A673 (cell line): ENCODE data around the gene PRTN3.

Source experiments
- CTCF ChIP-seq: fragments of 300-800, 200-600 bp; sonication (generic); conservative IDR thresholded peaks from 2 replicates; pipeline ENCODE4 v1.5.1; 2017; ENCODE audit warnings: low read depth, mild to moderate bottlenecking, antibody characterized with exemption, low read length, moderate library complexity, mixed read lengths
- EZH2 ChIP-seq: fragments of 200-600 bp; sonication (generic); IDR thresholded peaks from 2 replicates; pipeline ENCODE4 v1.6.1; 2017; ENCODE audit warnings: borderline replicate concordance, low read depth, mild to moderate bottlenecking, mixed read lengths, antibody characterized with exemption, low read length; ENCODE audit not compliant: poor library complexity, severe bottlenecking

GRCh38 chr19:803099-803561 is 37.7 kb upstream of the PRTN3 start:
- TF ChIP-seq EZH2 (no peak), CTCF (no peak)
